ENCODE data around the gene PAX6.

DNA sequence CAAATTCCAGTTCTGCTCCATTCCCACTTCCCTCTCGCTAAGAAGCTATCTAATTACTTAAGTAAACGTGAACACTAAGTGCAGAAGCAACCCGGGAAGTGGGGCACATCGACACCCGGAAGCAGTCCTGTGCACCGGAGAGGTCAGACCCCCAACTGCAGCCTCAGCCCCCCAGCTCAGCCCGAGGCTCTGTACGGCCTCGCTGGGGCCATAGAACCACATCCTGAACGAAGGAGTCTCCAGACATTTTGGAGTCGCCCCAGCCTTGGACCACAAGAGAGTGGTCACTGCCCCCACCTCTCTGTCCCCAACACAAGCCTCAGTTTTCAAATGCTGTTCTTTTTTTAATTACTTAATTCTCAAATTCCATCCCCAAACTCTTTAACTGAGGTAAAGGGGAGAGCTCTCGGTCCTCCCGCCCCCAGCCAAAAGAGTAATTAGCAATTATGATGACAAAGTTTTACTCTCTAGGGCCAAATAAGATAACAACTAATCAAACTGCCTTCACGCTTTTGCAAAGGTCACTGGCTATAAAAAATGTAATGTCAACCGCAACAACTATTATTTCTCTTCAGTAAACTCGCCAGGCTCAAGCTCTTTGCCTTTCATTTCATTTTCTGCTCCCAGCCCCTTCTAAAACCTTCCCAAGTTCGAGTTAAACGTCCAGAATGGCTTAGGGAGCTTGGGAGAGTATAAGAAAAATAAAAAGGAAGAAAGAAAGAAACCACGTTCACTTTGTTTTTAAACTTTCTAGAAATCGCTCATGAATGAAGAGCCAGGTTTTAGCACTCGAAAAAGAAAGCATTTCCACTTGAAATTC lies 2.2 kb downstream of the PAX6 start:
- TF ChIP-seq, protein P1, sequence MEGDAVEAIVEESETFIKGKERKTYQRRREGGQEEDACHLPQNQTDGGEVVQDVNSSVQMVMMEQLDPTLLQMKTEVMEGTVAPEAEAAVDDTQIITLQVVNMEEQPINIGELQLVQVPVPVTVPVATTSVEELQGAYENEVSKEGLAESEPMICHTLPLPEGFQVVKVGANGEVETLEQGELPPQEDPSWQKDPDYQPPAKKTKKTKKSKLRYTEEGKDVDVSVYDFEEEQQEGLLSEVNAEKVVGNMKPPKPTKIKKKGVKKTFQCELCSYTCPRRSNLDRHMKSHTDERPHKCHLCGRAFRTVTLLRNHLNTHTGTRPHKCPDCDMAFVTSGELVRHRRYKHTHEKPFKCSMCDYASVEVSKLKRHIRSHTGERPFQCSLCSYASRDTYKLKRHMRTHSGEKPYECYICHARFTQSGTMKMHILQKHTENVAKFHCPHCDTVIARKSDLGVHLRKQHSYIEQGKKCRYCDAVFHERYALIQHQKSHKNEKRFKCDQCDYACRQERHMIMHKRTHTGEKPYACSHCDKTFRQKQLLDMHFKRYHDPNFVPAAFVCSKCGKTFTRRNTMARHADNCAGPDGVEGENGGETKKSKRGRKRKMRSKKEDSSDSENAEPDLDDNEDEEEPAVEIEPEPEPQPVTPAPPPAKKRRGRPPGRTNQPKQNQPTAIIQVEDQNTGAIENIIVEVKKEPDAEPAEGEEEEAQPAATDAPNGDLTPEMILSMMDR (IDR thresholded peaks at IDR 0.05): no peak
- no peak for TF ChIP-seq SIN3A (IDR thresholded peaks at IDR 0.05; ENCODE audit: borderline replicate concordance, insufficient read depth, low read depth, low read length)
- TF ChIP-seq, protein P2, sequence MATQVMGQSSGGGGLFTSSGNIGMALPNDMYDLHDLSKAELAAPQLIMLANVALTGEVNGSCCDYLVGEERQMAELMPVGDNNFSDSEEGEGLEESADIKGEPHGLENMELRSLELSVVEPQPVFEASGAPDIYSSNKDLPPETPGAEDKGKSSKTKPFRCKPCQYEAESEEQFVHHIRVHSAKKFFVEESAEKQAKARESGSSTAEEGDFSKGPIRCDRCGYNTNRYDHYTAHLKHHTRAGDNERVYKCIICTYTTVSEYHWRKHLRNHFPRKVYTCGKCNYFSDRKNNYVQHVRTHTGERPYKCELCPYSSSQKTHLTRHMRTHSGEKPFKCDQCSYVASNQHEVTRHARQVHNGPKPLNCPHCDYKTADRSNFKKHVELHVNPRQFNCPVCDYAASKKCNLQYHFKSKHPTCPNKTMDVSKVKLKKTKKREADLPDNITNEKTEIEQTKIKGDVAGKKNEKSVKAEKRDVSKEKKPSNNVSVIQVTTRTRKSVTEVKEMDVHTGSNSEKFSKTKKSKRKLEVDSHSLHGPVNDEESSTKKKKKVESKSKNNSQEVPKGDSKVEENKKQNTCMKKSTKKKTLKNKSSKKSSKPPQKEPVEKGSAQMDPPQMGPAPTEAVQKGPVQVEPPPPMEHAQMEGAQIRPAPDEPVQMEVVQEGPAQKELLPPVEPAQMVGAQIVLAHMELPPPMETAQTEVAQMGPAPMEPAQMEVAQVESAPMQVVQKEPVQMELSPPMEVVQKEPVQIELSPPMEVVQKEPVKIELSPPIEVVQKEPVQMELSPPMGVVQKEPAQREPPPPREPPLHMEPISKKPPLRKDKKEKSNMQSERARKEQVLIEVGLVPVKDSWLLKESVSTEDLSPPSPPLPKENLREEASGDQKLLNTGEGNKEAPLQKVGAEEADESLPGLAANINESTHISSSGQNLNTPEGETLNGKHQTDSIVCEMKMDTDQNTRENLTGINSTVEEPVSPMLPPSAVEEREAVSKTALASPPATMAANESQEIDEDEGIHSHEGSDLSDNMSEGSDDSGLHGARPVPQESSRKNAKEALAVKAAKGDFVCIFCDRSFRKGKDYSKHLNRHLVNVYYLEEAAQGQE (IDR thresholded peaks at IDR 0.05; ENCODE audit: insufficient read depth in 1 of 2, low read depth in 2 of 2, low read length in 1 of 2): no peak
- TF ChIP-seq POLR2AphosphoS5 (IDR thresholded peaks at IDR 0.05; ENCODE audit: low read depth, low read length): no peak
